Spleen (tissue), 11 donors: ENCODE results near the gene TTC23L. TPM values are rescaled to one million over a fixed set of nuclear protein-coding genes. Genes with fewer than 3 reads are reported as not detected.

ENCODE experiments used
- DNase-seq: peaks from one replicate; pipeline ENCODE4 v3.0.0-alpha.2; 2020
- H3K27ac ChIP-seq, 8 donors: fragments of 200-600 bp; sonication (generic) in 7 of 8; 1 replicate in 4 of 8; 2 replicates in 4 of 8; pipeline versions ENCODE4 v1.5.0 to v1.8.0; 2016 to 2021; ENCODE audit warnings: inconsistent platforms in 4 of 8, mild to moderate bottlenecking in 4 of 8, moderate library complexity in 1 of 8
- H3K27me3 ChIP-seq, 7 donors: fragments of 200-600 bp; sonication (generic) in 6 of 7; replicated peaks in 1 of 7; 1 replicate in 4 of 7; 2 replicates in 3 of 7; pipeline versions ENCODE4 v1.5.0 to v1.8.0; 2016 to 2021; ENCODE audit warnings: inconsistent platforms in 3 of 7, mild to moderate bottlenecking in 1 of 7
- H3K36me3 ChIP-seq, 6 donors: fragments of 200-600 bp; sonication (generic) in 5 of 6; 1 replicate in 4 of 6; 2 replicates in 2 of 6; pipeline versions ENCODE4 v1.5.0 to v1.8.0; 2016 to 2021; ENCODE audit warnings: inconsistent platforms in 2 of 6
- H3K4me1 ChIP-seq, 6 donors: fragments of 200-600 bp; sonication (generic) in 5 of 6; 1 replicate in 3 of 6; 2 replicates in 3 of 6; pipeline versions ENCODE4 v1.5.0 to v1.8.0; 2016 to 2021; ENCODE audit warnings: inconsistent platforms in 3 of 6
- H3K4me3 ChIP-seq, 8 donors: fragments of 200-600 bp; sonication (generic) in 7 of 8; 1 replicate in 4 of 8; 2 replicates in 4 of 8; pipeline versions ENCODE4 v1.5.0 to v1.8.0; 2016 to 2021; ENCODE audit warnings: inconsistent platforms in 4 of 8, mild to moderate bottlenecking in 4 of 8, moderate library complexity in 2 of 8
- H3K9me3 ChIP-seq, 8 donors: fragments of 200-600 bp; sonication (generic) in 7 of 8; 1 replicate in 4 of 8; 2 replicates in 4 of 8; pipeline versions ENCODE4 v1.5.0 to v1.8.0; 2016 to 2021; ENCODE audit warnings: inconsistent platforms in 4 of 8
- POLR2A ChIP-seq, 3 donors: fragments of 450-650 bp; IDR thresholded peaks; one replicate each; pipeline ENCODE4 v1.5.1; 2017; ENCODE audit warnings: antibody characterized with exemption in 3 of 3, mild to moderate bottlenecking in 1 of 3
- POLR2AphosphoS5 ChIP-seq, 3 donors: sonication (generic); formaldehyde crosslinking; IDR thresholded peaks; one replicate each; pipeline ENCODE4 v1.5.1; 2017; ENCODE audit warnings: antibody characterized with exemption in 3 of 3
- WGBS, 5 donors: extraction: QIAGEN DNeasy Blood & Tissue Kit in 3 of 5; methylation state at CpG; one replicate each; pipeline versions ENCODE4 v1.1.5 to v1.1.7; 2013 to 2018; 5-methylcytosine and 5-hydroxymethylcytosine counted together
- intact Hi-C: fragments of 100-400 bp; cut with DNase I; formaldehyde crosslinking; loops from one replicate; pipeline ENCODE4 v1.15.0; 2023; ENCODE audit warnings: low total_unique reads
- polyA plus RNA-seq, 3 donors: library from polyadenylated mRNA; stranded (reverse); fragments of 200-250 nt; gene quantifications; one replicate each; pipeline ENCODE4 v1.2.1, GENCODE V29; 2013
- total RNA-seq, 7 donors: library from RNA; depleted of rRNA in 3 of 7; stranded (reverse); fragments of >200 nt in 3 of 7; fragmentation: NEBNext Ultra II Directional in 4 of 7; extraction: Animal tissue kit (Norgen Biotek cat#: 25700) in 4 of 7; gene quantifications; one replicate each; pipeline versions ENCODE4 v1.1.0 to v1.2.1, GENCODE V29; 2016 to 2021
- TF ChIP-seq, protein P1 (sequence below), 11 experiments: fragments of 200-600 bp in 7 of 11; fragments of 450-650 bp in 4 of 11; sonication (generic) in 4 of 11; IDR thresholded peaks in 8 of 11; conservative IDR thresholded peaks in 3 of 11; 1 replicate in 7 of 11; 2 replicates in 4 of 11; pipeline versions ENCODE4 v1.4.0 to v1.8.0; 2016 to 2021; ENCODE audit warnings: antibody characterized with exemption in 11 of 11, inconsistent platforms in 4 of 11, mild to moderate bottlenecking in 1 of 11
- donor health status: healthy with polysubstance abuse.
- donor health status: DM: no; HTN: no; CAD: no; lungs with moderate emphysema.
- donor health status: DM: no; HTN: no; CAD: no.
- donor health status: Bipolar disorder and iron deficiency.
- donor health status: healthy.
- donor health status: DM: no; HTN: no; CAD: no.
- donor health status: DM: yes; HTN: yes; CAD: no.

The TTC23L gene
- total and polyA plus RNA-seq, 10 donors: 0.07 to 0.42 (median 0.24) TPM; not detected in 4

DNA sequence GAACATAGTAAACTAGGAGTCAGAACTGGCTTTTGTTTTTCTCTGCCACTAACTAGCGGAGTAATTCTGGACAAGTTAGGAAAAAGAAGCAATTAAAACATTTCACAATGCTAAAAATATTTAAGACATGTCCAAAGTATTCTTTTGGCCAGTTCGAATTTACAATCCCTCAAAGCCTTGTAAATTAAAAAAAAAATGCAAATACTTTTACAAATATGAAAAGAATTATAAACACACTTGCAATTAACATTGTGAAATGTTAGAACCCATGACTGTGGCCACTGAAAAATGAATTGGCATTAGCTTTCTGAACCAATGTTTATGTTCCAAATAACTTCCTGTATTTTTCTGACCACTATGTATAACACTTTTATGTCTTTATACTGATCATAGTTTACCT is 74.1 kb downstream of the TTC23L start:
- no peak for DNase-seq
- H3K4me1 ChIP-seq: peaks cover 24 to 50% (median 39%) of the 10 kb centered on the region in 6 donors
- no peaks in the 10 kb centered on the region for H3K27me3 ChIP-seq
- TF ChIP-seq POLR2AphosphoS5 (IDR thresholded peaks at IDR 0.05) (no peak), POLR2A (IDR thresholded peaks at IDR 0.05) (no peak)
- TF ChIP-seq, protein P1, sequence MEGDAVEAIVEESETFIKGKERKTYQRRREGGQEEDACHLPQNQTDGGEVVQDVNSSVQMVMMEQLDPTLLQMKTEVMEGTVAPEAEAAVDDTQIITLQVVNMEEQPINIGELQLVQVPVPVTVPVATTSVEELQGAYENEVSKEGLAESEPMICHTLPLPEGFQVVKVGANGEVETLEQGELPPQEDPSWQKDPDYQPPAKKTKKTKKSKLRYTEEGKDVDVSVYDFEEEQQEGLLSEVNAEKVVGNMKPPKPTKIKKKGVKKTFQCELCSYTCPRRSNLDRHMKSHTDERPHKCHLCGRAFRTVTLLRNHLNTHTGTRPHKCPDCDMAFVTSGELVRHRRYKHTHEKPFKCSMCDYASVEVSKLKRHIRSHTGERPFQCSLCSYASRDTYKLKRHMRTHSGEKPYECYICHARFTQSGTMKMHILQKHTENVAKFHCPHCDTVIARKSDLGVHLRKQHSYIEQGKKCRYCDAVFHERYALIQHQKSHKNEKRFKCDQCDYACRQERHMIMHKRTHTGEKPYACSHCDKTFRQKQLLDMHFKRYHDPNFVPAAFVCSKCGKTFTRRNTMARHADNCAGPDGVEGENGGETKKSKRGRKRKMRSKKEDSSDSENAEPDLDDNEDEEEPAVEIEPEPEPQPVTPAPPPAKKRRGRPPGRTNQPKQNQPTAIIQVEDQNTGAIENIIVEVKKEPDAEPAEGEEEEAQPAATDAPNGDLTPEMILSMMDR (IDR thresholded peaks at IDR 0.05 in 8 of 11, conservative IDR thresholded peaks at IDR 0.05 in 3 of 11): no peak
- intact Hi-C loops: no loop called here
- H3K27ac ChIP-seq: no peak overlapping the region
- WGBS, 5 donors: 81 to 92% (median 85%) methylated on average over 2 of the region's 2 CpGs
- no peak overlapping the region for H3K4me3 ChIP-seq
- H3K36me3 ChIP-seq: peaks cover 0 to 52% (median 31%) of the 10 kb centered on the region in 6 donors
- H3K9me3 ChIP-seq: no peaks in the 10 kb centered on the region

DNA sequence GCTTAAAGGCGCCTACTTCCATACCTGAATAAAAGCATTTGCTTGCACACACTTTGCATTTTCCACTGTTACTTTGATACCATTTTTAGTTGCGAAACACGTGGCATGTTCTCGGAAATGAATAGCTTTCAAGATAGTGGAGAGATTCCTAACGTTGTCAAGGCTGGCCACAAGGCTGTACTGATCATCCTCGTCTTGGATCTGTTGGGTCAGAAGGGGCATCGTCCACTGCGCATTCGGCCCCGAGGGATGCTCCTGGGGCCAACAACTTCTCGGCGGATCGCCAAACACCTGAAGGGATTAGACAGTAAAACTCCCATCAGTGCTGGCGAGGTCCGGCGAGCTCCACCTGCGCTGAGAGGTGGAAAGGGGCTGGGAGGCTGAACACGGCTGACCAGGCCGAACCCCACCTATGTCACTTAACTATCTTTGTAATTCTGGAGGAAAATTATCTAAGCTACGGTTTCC is 75.7 kb downstream of the TTC23L start:
- H3K27me3 ChIP-seq: no peaks in the 10 kb centered on the region
- H3K4me1 ChIP-seq: peaks cover 24 to 56% (median 42%) of the 10 kb centered on the region in 6 donors
- DNase-seq: peak; percentile 86
- TF ChIP-seq POLR2AphosphoS5 (IDR thresholded peaks at IDR 0.05) (no peak), POLR2A (IDR thresholded peaks at IDR 0.05) (no peak)
- TF ChIP-seq, protein P1 (IDR thresholded peaks at IDR 0.05 in 8 of 11, conservative IDR thresholded peaks at IDR 0.05 in 3 of 11): no peak
- peaks cover 0 to 51% (median 28%) of the 10 kb centered on the region in 6 donors for H3K36me3 ChIP-seq
- H3K4me3 ChIP-seq: peak overlapping the region; percentile 79 to 98 (median 96)
- WGBS, 5 donors: 2 to 4% (median 3%) methylated on average over 20 of the region's 20 CpGs
- H3K27ac ChIP-seq: peak overlapping the region; percentile 86 to 93 (median 90)
- H3K9me3 ChIP-seq: no peaks in the 10 kb centered on the region
- intact Hi-C loops: no loop called here

DNA sequence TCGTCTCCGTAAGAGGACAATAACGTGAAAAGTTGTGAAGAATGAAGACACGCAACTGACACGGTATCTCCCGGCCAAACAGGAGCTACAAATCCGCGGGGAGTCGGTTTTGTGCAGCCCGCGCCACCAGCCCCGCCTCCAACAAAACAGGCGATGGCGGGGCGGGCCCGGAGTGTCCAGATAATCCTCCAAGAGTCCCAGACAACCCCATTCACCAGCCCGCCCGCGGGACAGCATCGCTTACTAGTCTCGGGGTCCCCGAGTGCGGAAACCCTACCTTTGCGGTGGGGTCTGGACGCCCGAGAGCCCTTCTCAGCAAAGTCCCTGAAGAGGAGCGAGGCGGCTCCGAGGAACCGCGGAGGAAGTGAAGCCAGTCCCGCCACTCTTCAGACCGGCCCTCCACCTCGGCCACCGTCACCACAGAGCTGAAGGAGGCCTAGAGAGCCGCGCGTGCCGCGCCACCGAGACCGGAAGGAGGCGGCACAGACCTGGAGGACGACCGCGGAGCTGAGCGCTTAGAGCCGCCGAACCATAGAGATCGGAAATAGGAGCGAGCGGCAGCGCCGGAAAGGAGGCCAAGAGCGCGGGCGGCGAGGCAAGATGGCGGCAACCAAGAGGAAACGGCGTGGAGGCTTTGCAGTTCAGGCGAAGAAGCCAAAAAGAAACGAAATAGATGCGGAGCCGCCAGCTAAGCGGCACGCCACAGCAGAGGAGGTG is 76.3 kb downstream of the TTC23L start, which contains the start of the genes BRIX1 and RAD1:
Gene BRIX1 (plus strand): TSS at position 573 of the 717 bp plus-strand sequence. CDS start 28 bp downstream, at position 601.
Gene RAD1 (minus strand): TSS at position 366 of the 717 bp plus-strand sequence. CDS start 612 bp downstream, outside the sequence.
- Histone ChIP-seq H3K4me1 (peaks cover 24 to 56% (median 42%) of the 10 kb centered on the region in 6 donors), H3K27me3 (no peaks in the 10 kb centered on the region), H3K36me3 (peaks cover 0 to 51% (median 30%) of the 10 kb centered on the region in 6 donors), H3K27ac (peak within 1 kb of the TSS; percentile 86 to 93 (median 90)), H3K4me3 (peak within 1 kb of the TSS; percentile 79 to 98 (median 96)), H3K9me3 (no peaks in the 10 kb centered on the region)
- DNase-seq: peak; percentile 100
- TF ChIP-seq, protein P1 (IDR thresholded peaks at IDR 0.05 in 8 of 11, conservative IDR thresholded peaks at IDR 0.05 in 3 of 11): peak in 7 of 11 experiments; percentile 16 to 56 (median 38)
- TF ChIP-seq POLR2A (IDR thresholded peaks at IDR 0.05): peak in 2 of 3 donors; percentile 16 to 62
- peak; percentile 97 to 99 (median 98) for TF ChIP-seq POLR2AphosphoS5 (IDR thresholded peaks at IDR 0.05)
- intact Hi-C loops: no loop called here
- 0% methylated on average over 46 to 67 of the region's 67 CpGs for WGBS, 5 donors

DNA sequence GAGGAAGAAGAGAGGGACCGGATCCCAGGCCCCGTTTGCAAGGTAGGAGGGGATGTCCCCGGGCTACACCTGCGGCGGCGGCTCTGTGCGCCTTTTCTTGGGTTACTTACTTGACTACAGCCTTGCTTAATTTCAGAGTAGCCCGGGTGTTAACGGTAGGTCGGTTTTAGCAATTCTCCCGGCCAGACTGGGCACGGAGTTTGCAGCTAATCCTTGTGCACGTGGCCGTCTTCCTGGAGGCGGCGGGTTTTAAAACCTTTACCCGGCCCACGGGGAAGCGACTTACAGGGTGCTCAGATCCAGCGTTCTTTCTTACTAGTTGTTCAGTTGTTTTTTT is 76.9 kb downstream of the TTC23L start:
- peaks cover 24 to 56% (median 42%) of the 10 kb centered on the region in 6 donors for H3K4me1 ChIP-seq
- peaks cover 0 to 51% (median 31%) of the 10 kb centered on the region in 6 donors for H3K36me3 ChIP-seq
- 0 to 1% (median 0%) methylated on average over 20 of the region's 20 CpGs for WGBS, 5 donors
- intact Hi-C loops: no loop called here
- H3K4me3 ChIP-seq: peak overlapping the region; percentile 79 to 98 (median 96)
- peak overlapping the region; percentile 86 to 93 (median 90) for H3K27ac ChIP-seq
- TF ChIP-seq, protein P1 (IDR thresholded peaks at IDR 0.05 in 8 of 11, conservative IDR thresholded peaks at IDR 0.05 in 3 of 11): no peak
- TF ChIP-seq POLR2A (IDR thresholded peaks at IDR 0.05) (no peak), POLR2AphosphoS5 (IDR thresholded peaks at IDR 0.05) (no peak)
- H3K9me3 ChIP-seq: no peaks in the 10 kb centered on the region
- no peaks in the 10 kb centered on the region for H3K27me3 ChIP-seq
- DNase-seq: no peak
